Retinal pigment epithelial cell (primary cell): ENCODE results near the gene SLC17A4.

Experiments
- DNase-seq: peaks from one replicate; pipeline ENCODE4 v3.0.0-alpha.2; 2010; ENCODE audit warnings: low read depth
- H3K4me3 ChIP-seq: 2 replicates; pipeline ENCODE4 v1.5.1; 2011; ENCODE audit warnings: mild to moderate bottlenecking, low read length, control low read depth, moderate library complexity
- CTCF ChIP-seq: conservative IDR thresholded peaks from 2 replicates; pipeline ENCODE4 v1.5.1; 2011; ENCODE audit warnings: low read depth, low read length, control low read depth, inconsistent platforms

SLC17A4 gene

DNA sequence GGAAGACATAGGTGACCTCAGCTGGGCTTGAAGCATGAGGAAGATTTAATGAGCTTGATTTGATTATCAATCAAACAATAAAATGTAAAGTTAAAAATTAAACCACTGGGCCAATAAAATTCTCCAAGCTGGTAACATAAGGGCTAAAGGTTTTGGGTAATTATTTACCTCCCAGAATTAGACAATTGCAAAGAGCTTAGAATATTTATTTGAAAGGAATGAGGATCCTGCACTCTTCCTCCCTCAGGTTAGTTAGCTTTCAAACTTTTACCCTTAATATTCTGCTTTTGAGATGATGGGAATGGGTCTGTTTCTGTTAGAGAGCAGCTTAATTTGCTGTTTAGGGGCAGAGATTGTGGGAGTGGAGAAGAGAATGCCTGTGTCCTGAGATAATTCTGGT is at the start of gene SLC17A4:
TSS of gene SLC17A4 (plus strand) at position 208 of the 400 bp plus-strand sequence. CDS start 7,221 bp downstream, outside the sequence.
- H3K4me3 ChIP-seq = no peak within 1 kb of the TSS
- TF ChIP-seq CTCF = no peak
- no peak for DNase-seq

GRCh38 chr6:25706314-25707014 is 48.1 kb upstream of the SLC17A4 start:
- peak; percentile 23 for DNase-seq
- no peak overlapping the region for H3K4me3 ChIP-seq
- TF ChIP-seq CTCF = no peak

- TF ChIP-seq CTCF = no peak
- no peak overlapping the region for H3K4me3 ChIP-seq
- DNase-seq = no peak
These were observed 44.8 kb upstream of the SLC17A4 start for GRCh38 chr6:25709761-25710160.

DNA sequence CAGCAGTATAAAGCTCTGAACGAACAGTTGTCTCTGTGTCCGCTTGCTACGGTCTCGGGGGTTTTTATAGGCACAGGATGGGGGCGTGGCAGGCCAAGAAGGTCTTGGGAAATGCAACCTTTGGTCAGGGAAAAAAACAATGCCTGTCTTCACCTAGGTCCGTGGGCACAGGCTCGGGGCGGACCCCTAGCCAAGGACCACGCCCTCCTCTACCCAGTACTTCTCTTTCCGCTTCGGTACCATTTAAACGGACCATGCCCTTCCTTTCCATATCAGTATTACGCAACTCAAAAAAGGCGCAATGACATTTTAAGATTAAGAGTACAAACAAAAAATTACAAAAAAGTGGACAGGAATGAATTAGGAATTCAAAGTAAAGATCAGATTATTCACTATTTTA is 44.3 kb upstream of the SLC17A4 start:
- H3K4me3 ChIP-seq = no peak overlapping the region
- no peak for TF ChIP-seq CTCF
- DNase-seq = no peak

DNA sequence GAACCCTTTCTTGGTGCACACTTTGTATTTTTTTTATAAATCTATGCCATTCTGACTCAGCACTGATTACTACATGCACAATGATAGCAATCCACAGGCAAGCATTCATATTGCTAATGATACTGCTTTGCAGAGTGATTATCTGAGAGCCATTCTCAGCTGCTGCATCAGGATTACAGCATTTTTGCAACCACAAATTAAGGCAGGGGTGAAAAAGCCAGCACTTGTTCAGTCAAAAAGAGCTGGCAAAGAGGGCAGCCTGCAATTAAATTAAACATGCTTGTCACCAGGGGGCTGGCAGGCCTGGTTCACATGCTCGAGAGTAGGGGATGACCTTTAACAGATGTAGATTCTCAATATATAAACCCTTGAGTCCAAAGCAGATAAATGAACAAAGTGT is 40.7 kb upstream of the SLC17A4 start:
- peak; percentile 73 for DNase-seq
- no peak overlapping the region for H3K4me3 ChIP-seq
- peak; percentile 13 for TF ChIP-seq CTCF

- H3K4me3 ChIP-seq = no peak overlapping the region
- no peak for DNase-seq
- no peak for TF ChIP-seq CTCF
These were observed 39.8 kb upstream of the SLC17A4 start for GRCh38 chr6:25714765-25715164.

DNA sequence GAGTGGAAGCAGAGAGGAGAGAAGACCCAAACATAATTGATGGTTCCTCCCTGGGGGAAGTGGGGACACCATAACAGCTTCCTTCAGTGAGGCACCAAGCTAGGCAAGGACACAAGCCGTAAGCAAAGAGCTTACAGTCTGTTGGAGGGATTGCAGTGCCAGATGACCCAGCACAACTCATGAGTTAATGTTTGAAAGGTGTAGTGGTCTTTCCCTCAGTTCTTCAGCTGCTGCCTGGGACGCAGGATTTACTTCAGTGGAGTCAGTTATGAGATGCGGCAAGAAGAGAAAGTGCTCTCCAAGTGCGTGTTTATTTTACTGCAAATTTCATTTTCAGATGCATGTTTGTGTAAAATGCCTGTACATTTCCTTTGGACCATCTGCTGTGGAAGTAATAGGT is 38.7 kb upstream of the SLC17A4 start:
- no peak overlapping the region for H3K4me3 ChIP-seq
- no peak for TF ChIP-seq CTCF
- no peak for DNase-seq
